CD4-positive, alpha-beta T cell treated with Interleukin-15 for 1 hour (primary cell): ENCODE data around the gene ADAMTS14.
A peak's percentile ranks its signal among the peaks of the same experiment; 100 is the strongest.

ENCODE experiments used
- DNase-seq: peaks from one replicate; pipeline ENCODE4 v3.0.0-alpha.2; 2020

ADAMTS14 gene

DNA sequence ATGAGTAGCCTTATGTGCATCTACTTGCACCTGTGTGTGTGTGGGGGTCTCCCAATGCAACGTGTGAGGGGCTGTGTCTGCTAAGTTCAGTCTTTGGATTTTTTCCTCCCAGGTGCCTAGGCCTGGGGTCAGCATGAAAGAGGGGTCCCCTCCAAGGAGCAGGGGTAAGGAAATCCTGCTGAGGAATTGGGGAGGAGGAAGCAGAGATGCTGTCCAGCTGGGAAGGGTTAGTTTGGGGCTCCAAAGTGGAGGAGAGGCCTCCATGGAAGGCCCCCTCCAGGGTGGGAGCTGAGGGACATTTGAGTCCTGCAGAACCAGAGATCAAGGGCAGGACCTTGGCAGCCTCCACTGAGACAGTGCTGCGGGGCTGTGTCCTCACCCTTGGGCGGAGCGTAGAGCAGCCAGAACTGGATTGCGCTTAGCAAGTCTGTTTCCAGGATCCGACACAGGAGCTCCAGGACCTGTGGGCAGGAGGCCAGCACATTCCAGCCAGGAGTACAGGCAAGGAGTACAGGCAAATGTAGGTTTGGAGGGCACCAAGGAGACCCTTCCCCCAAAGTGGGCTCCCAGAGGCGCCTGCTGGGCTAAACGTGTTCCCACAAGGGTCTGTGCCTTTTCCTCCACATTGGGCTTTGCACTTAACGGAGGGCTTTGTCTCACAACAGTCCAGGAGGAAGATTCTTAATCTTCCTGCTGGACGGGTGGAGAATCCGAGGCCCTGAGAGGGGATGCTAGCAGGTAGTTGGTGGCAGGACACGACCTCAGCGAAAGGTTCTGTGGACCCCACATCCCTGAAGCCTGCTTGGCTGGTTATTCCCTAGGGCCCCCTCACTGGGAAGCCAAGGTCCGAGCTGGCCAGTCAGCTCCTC lies 102.7 kb downstream of the ADAMTS14 start:
- no peak for DNase-seq

DNA sequence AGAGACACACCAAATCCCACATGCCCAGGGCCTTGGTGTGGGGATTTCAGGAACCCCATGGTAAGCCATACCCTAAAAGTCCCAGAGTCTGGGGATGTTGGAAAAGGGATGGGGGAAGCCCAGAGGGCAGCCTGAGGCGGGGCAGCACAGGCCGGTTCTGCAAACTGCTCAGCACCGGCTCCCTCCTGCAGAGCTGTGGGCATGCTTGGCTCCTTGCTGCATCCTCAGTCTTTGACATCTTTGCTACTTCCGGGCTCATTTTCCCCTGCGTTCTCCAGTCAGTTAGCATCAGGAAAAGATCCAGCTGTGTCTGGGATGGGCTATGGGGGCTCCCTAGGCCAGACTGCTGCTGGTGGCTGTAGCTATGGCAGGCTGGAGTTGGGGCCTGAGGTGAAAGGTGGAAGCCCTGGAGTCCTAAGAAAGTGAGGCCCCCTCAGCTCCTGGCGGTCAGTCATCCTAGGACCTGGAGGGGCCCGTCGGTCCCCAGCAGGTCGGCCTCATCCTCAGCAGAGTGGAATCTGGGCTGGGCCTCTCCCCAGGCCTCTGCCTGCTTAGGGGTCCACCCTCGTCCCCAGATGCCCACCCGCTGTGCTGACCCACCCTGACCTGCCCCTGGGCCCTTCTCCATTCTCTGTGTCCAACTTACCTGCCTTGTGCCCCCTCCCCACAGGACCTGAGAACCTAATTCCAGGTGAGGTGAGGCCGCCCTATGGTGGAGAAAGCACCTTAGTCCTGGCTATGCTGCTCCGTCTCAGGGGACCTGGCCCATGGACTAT lies 103.6 kb downstream of the ADAMTS14 start:
- no peak for DNase-seq

DNA sequence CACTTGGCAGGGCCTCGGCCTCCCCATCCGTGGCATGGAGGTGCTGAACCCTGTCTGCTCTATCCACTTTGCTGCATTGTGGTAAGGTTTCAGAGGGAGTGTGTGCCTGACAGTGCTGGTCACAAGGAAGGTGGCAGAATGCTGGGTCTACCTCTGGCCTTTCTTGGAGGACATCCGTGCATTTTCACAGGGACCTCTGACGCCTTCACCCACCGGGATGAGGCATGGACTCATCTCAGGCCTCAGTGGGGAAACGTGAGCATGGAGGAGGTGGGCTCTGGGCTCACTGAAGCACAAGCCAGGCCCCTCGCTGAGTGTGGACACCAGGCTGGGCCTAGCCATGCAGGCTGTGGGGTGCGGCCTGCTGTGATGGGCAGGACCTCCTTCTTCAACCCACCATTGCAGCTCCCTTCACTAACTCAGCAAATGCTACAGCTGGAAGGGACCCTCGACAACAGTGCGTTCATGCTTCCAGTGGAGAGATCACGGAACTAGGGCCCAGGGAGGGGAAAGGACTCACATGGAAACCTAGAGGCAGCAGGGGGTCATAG lies 104.2 kb downstream of the ADAMTS14 start:
- DNase-seq: no peak

DNA sequence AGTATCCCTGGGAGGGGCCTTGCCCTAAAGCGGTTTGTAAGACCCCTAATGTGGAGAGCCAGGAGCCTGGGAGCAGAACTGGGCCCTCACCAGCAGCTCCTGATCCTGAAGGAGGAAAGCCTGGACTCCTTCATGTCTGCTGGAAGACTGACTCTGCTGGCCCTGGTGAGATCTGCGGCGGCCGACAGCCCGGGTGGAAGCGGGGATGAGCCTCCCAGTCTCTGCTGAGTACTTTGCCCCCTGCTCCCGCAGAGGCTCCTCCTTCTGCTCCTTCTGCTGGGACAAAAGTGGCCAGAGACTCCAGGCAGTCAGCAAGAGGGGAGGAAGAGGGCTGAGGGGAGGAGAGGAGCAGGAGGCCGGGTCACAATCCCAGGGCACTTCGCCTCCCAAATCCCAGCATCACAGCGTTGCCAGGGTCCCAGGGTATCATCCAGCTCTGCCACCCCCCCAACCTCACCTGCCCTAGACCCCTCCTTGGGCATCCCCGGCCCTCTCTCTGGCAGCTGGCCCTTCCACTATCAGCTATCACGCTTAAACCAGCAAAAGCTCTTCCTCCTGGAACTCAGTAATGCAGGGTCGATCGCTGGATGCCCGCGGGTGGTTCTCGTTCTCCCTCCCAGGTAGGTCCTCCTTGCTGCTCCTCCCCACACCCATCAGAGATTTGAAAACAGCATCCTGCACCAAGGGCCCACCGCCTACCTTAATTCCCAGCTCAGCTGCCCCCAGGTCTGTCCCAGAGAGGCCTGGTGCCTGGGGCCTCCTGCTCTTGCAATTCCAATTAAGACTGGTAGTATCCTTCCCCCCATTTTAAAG lies 105.0 kb downstream of the ADAMTS14 start:
- no peak for DNase-seq

DNA sequence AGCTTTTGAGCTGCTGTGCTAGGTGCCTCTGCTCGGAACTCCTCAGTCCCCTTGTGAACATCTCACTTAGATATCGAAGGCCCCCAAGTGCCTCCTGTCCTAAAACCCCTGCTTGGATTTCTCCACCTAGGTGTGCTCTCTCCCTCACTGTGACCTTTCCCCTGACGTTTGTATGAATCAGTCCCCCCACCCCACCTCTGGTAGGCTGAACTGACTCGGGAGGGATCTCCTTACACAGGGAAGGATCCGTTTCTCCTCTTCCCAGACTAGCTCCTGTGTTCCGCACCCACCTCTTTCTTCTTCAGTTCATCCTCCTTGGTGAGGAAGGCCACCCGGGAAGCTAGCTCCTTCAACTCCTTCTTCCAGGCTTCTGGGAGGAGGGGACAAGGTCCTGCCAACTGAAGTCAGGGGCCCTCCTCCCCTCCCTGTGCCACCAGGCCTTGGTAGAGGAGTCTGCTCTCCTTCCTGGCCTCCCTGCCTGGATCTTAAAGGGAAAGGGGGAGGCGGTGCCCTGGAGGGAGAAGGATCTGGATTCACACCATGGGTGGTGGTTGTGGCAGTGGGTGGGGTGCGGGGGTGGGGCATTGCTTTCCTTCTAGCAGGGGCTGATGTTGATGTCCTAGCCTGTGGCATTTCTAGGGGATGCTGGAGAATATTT lies 106.1 kb downstream of the ADAMTS14 start:
- DNase-seq: no peak

DNA sequence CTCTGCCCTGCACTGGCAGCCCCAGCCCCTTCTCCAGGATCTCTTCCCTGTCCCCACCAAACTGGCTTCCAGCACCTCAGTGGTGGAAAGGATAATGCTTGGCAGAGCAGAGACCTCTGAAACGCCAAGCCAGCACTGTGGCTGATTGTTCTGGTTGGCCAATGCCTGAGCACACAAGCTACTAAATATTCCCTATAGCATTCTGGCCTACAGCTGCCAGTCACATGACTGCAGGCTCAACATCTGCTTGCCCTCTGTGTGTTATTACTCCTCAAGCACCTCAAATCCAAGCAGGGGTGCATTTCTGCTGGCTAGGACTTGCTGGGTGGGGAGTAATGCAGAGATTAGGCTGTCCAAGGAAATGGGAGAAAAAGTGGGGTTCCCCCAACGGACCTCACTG lies 106.8 kb downstream of the ADAMTS14 start:
- DNase-seq: no peak

DNA sequence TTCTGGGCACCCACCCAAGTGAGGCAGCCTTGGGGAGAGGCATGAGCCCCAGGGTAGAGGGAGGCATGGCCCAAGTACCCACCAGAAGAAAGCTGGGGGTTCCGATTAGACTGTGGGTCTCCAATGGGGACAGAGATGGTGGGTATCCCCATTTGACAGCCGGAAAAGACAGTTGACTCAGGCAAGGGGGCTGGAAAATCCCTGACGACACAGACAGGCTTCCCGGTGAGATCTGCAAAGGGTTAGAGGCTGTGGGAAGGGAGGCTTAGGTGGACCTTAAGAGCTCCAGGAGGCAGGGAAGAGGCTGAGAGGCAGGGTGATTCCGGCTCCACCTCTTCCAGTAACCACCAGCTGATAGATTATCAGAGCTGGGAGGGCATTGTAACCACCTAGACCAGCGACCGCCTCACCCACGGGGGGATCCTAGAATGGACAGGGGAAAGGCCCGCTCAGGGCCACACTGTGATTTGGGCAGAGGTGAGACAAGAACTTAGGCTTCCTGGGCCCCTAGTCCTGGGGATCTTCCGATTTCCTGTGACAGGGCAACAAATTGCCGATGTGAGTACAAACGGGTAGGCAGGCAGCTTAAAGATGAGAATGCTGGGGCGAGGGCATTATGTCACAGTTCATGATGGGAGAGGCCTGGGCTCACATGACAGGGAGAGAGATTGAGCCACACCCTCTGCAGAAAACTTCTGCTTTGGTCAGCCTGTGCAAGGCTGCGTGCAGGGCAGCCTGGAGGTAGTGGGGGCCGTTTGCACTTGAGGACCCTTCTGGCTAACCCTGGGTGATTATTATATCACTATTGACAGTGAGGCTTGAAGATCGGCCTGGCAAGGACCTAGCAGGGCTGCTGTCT lies 107.4 kb downstream of the ADAMTS14 start:
- DNase-seq: peak; percentile 43

DNA sequence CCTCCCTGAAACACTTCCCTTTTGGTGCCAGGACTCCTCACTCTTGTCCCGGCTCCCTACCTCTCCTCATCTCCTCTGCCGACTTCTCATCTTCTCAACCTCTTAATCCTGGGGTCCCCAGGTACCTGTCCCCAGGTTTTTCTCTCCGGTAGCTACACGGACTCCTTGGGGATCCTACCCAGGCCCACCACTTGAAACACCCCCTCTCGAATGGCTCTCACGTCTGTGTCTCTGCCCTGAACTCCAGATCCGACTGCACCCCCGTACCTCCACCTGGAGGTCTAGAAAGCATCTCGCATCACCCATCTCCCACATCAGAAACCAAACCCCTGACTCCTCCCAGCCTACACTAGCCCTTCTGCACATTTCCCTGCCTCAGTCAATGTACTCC lies 108.1 kb downstream of the ADAMTS14 start:
- DNase-seq: no peak

DNA sequence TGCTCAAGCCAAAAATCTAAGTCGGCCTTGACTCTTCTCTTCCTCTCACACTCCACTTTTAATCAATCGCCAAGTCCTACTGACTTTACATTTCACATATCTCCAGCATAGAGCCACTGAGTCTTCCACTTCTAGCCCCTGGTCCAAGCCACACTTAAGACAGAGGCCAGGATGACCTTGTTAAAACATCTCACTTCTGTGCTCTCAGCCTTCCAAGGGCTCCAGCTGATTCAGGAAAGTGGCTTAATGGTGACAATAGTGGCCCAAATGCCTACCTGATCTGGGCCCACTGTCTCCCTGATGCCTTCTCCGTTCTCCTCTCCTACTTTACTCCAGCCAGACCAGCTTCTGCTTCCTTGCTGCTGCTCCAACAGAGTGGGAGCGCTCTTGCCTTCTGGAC lies 108.5 kb downstream of the ADAMTS14 start:
- no peak for DNase-seq

DNA sequence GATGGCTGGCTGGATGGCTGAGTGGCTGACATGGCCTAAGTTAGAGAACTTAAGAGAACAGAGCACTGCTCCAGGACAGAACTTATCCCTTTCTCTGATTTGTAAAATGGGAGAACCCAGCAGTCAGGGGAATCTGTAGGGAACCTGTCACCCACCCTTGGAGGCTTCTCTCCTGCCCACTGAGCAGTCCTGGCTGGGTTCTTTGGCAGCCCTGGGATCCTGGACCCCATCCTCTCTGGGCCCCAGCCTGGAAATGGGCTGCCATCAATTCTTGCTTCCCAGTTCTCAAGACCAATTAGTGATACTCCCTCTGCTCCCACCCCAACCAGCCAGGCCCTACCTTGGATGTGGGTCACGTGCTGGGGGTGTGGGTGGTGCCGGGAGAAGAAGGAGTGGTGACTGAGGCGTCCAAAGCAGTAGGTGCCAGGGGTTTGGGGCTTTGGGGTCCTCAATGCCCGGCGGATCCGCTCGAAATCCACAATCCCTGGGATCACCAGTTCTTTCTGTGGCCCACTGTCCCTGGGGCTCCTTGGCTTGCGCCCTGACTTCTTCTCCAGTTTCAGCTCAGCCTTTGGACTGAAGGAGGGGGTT lies 109.2 kb downstream of the ADAMTS14 start:
- no peak for DNase-seq

DNA sequence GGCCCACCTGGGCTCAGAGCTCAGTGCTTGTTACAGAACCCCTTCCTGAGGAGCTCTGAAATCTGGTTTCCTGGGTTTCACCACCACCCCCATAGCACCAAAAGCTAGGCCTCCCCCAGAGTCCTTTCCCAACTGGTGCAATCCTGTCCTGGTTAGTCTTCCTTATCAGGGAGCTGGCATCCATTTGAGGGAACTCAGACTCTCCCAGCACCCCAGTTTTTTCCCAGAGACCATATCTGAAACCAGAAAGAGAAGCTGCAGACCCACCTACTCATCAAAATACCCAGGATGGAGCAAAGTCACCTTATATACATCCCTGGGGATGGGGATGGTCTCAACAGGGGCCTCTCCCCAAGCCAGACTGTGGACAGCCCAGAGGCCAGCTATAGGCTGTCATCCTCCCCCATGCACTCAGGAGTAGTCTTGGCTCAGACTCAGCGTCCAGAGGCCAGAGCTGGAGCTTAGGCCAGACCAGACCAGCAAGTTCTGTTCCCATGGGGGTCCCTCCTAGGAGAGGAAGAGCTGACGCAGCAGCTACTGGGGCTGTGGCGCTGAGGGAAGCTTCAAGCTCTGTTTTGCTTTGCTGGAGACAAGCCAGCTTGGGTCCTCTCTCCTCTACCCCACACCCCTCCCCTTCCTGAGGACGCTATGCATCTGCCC lies 109.9 kb downstream of the ADAMTS14 start:
- no peak for DNase-seq

DNA sequence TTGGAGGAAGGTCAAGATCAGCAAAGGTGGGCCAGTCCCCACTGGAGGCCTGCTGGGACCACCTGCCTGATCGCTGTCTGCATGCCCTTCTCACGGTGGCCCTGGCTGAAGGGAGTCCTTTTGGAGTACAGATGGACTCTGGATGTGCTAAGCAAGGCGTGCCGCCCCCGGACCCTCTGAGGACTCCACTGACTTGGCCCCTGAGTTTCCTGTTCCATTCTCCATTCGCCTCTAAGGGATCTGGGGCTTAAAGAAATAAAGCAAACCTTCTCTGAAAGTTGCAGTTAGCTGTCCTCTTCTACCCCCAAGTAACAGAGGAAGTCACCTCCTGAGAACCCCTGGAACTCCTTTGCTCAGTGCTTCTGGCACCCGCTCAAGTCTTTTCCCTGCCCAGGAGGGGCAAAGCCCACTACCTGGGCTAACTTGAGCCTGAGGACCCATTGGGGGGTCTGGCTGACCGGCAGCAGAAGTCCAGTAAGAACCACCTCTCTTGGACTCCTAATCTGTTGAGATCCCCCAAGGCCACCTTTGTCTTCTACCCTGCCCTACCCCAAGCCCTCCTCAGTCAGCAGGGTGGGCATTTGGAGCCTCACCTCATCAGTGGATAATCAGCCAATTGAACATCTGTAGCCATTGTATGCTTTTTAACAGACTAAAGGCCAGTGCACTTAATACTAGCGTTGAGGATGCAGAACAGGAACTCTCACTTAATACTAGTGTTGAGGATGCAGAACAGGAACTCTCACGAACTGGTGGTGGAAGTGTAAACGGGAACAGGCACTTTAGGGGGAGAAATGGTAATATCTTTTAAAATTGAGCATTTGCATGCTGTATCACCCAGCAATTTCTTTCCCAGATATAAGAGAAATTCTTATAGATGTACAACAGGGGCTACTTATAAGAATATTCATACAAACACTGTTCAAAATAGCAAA lies 110.7 kb downstream of the ADAMTS14 start:
- DNase-seq: no peak

DNA sequence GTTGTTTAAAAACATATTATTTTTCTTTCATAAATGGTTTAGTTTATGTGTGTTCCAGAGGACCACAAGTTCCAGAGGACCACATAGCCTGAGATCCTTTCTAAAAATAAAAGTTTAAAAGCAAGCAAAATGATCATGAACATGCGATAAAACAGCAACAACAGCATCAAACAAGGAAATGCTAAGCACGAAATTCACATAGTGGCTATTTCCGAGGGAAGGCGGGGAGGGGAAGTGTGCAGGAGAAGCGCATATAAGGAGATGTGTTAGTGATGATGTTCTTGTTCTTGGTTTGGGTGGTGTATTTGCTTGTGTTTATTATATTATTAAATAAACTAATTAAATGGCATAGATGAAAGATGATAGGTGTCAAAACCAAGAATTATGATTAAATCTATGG lies 111.7 kb downstream of the ADAMTS14 start:
- DNase-seq: no peak

DNA sequence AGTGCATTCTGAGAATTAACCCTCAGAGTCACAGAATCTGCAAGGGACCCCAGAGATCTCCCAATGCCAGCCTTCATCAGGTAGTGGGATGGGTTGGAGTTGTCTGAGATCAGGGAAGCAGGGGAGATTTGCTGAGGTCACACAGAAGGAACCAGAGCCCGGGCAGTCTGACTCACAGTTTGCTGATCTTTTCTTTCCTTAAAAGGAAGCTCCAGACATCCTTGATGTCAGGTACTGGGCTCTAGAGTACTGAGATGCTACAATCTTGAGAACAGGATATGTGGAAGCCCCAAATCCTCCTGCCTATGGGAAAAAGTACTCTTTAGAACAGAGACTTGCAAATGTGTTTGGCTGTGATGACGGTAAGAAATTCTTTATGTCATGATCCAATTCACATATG lies 112.2 kb downstream of the ADAMTS14 start:
- no peak for DNase-seq

DNA sequence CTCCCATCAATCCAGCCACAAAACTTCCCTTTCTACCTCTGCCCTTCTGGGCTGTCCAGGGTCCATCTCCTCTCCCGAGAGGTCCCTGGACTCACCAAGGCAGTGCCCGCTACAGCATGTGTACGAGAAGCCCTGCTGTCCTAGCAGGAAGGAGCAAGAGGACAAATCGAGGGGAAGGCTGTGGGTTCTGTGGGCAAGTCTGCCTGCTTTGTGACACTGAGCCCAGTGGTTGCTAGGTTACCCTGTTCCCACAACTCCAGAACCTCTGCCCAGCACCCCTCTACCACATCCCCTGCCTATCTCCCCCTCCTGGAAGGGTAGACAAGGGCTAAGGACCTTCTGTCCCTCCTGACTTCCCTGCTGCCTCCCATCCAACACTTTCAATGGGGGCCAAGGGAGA lies 112.9 kb downstream of the ADAMTS14 start, which contains the start of gene TBATA:
TSS of gene TBATA (minus strand) at position 188 of the 400 bp plus-strand sequence. CDS start 1,998 bp downstream, outside the sequence.
- DNase-seq: no peak

DNA sequence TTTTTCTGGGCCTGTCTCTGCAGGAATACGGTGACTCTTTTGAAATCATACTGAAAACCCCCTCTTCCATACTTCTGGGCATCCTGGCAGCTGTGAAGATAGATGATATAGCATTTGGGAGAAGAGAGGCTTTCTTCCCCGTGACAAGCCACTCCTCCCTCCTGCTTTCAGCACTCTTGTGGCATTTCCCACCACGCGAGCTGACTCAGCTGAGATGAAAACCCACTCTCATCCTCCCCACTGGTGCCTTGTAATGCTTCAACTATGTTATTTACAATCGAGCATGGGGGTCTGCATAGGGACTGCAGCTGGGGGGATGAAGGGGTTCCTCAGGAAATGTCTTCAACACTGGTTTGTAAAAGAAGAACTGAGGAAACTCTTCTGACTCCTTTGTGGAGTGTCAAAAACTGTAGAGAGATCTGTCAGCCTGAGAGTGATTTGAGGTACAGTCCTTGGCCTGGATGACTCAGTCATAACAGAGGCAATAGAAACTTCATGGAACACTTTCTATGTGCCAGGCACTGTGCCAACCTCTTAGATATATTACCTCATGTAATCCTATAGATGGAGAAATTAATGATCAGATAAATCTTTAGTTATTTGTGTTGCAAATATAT lies 114.6 kb downstream of the ADAMTS14 start:
- no peak for DNase-seq

DNA sequence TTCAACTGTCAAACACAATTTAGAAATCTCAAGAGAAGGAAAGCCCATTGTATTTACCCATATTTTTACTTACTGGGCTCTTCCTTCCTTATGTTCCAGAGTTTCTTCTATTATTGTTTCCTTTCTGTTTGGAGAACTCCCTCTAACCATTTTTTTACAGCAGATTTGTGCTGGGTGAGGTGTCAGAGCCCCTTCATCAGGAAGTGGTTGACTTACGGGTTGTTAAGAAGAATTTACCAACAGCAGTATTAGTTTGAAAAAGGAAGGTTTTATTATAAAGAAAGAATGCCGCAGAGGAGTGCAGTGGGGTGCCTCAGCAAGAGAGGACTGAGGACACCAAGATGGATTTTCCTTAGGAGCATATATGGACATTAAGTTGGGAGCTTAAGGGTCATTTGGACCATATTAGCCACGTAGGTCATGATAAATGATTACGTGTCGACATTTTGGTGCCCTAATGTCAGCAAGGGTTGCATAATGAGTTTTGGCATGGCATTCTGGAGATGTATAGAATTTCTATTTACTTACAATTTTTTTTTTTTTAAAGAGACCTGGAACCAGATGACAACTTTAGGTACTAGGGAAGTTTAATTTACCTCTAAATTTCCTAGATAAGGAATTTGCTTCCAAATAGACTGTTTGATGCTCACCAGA lies 119.2 kb downstream of the ADAMTS14 start:
- no peak for DNase-seq

DNA sequence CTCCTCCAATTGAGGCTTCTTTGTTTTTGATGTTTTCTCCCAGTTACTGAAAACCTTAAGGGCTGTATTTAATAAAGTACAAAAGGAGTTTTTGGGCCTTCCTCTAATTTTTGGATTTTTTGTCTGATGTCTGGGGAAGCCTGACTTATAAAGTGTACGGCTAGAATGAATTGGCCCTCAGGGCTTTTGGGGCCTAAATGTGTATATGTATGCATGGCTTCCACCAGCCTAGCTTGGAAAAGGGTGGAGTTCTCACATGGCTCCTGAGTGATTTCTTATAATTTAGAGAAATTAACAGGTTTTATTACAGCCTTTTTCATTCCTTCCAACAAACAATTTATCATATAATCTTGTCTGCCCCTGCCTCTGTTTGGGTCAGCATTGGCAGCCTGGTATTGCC lies 123.3 kb downstream of the ADAMTS14 start:
- DNase-seq: no peak
